GM12801 (cell line): Measurements from ENCODE around the gene BARX2.

ENCODE experiments used
- CTCF ChIP-seq: IDR thresholded peaks from one replicate; pipeline ENCODE4 v1.5.1; 2011; ENCODE audit warnings: control low read depth; ENCODE audit not compliant: insufficient read length; ENCODE audit errors: extremely low read depth

BARX2 gene

GRCh38 chr11:129434641-129435498 is 59.2 kb downstream of the BARX2 start:
- no peak for TF ChIP-seq CTCF

- no peak for TF ChIP-seq CTCF
These were observed 60.0 kb downstream of the BARX2 start for GRCh38 chr11:129435499-129436245.

DNA sequence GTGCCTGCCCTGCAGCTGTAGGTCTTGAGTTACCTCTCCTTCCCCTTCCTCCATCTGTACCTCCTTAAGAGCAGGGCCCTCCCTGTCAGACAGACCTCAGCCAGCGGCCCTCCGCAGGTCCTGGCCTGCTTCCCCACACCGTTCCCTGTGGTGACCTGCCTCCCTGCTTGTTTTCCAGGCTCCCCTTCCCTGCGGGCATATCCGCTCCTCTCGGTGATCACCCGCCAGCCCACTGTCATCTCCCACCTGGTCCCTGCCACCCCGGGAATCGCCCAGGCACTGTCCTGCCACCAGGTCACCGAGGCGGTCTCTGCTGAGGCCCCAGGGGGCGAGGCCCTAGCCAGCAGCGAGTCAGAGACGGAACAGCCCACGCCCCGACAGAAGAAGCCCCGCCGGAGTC is 60.9 kb downstream of the BARX2 start:
- TF ChIP-seq CTCF: no peak

- no peak for TF ChIP-seq CTCF
These were observed 64.5 kb downstream of the BARX2 start for GRCh38 chr11:129440028-129440713.

GRCh38 chr11:129442171-129442570 is 66.5 kb downstream of the BARX2 start:
- TF ChIP-seq CTCF: no peak

- TF ChIP-seq CTCF: no peak
These were observed 67.6 kb downstream of the BARX2 start for GRCh38 chr11:129443276-129443675.

- no peak for TF ChIP-seq CTCF
These were observed 68.6 kb downstream of the BARX2 start for GRCh38 chr11:129444274-129444673.
